Naive thymus-derived CD8-positive, alpha-beta T cell (primary cell): Measurements from ENCODE around the gene FGD5. TPM values are rescaled to one million over a fixed set of nuclear protein-coding genes. Genes with fewer than 3 reads are reported as not detected.
"Not testable (repeated sequence)": the region's sequence is repeated elsewhere in the genome, so short reads cannot be mapped to it uniquely, and the experiment has no call there.

ENCODE experiments used
- ATAC-seq, 2 donors: fragments of 150-1000 bp; cut with Tn5 transposase in 1 of 2; sonication (Bioruptor Pico), chemical (Tn5 transposase) in 1 of 2; 1 replicate in 1 of 2; 2 replicates in 1 of 2; pipeline ENCODE4 v1.10.0; 2021; ENCODE audit warnings: mild to moderate bottlenecking in 2 of 2, moderate library complexity in 2 of 2
- POLR2A ChIA-PET: fragments of 350-600 bp; sonication (Branson Sonifier 250); formaldehyde crosslinking; loops from one replicate; lab custom pipeline; 2021; ENCODE audit warnings: antibody characterized with exemption; lab: Charles Lee
- DNase-seq, 10 donors: peaks; one replicate each; pipeline versions ENCODE4 v3.0.0 to v3.0.0-alpha.2; 2020 to 2022
- H3K27ac Mint-ChIP-seq, 10 donors: one replicate each; pipeline ENCODE4 v1.8.0; 2020 to 2022; ENCODE audit warnings: mild to moderate bottlenecking in 10 of 10, mixed read lengths in 10 of 10, moderate library complexity in 4 of 10, inconsistent platforms in 1 of 10
- H3K27me3 Mint-ChIP-seq, 5 donors: one replicate each; pipeline ENCODE4 v1.8.0; 2021 to 2022; ENCODE audit warnings: mixed read lengths in 5 of 5
- H3K36me3 Mint-ChIP-seq, 3 donors: one replicate each; pipeline ENCODE4 v1.8.0; 2020 to 2022; ENCODE audit warnings: mixed read lengths in 3 of 3, mild to moderate bottlenecking in 2 of 3, inconsistent platforms in 1 of 3
- H3K4me1 Mint-ChIP-seq, 4 donors: one replicate each; pipeline ENCODE4 v1.8.0; 2021 to 2022; ENCODE audit warnings: mixed read lengths in 4 of 4
- H3K4me3 Mint-ChIP-seq, 10 donors: one replicate each; pipeline ENCODE4 v1.8.0; 2020 to 2022; ENCODE audit warnings: mild to moderate bottlenecking in 10 of 10, mixed read lengths in 10 of 10, moderate library complexity in 6 of 10, inconsistent platforms in 1 of 10
- H3K9me3 Mint-ChIP-seq, 9 donors: one replicate each; pipeline ENCODE4 v1.8.0; 2020 to 2022; ENCODE audit warnings: mixed read lengths in 9 of 9, mild to moderate bottlenecking in 3 of 9, inconsistent platforms in 1 of 9, moderate library complexity in 1 of 9
- polyA plus RNA-seq, 3 donors: library from polyadenylated mRNA; unstranded; fragments of 300-500 nt; fragmentation: Illumina TruSeq; gene quantifications; one replicate each; pipeline ENCODE4 v1.2.3, GENCODE V29; 2021
- total RNA-seq, 8 experiments: library from RNA in 2 of 8; stranded (reverse) in 2 of 8; gene quantifications; one replicate each; pipeline ENCODE4 v1.2.3 and lab custom pipeline; 2021 to 2026

FGD5 gene
- total and polyA plus RNA-seq, 5 experiments from 2014 or later = 0.05 TPM; not detected in 4

GRCh38 chr3:14803981-14804834, 14.6 kb upstream of the FGD5 start:
- Mint-ChIP-seq H3K4me3 (no peak overlapping the region), H3K4me1 (peaks cover 7 to 23% (median 11%) of the 10 kb centered on the region in 4 donors), H3K27me3 (peaks cover 11 to 40% (median 24%) of the 10 kb centered on the region in 5 donors), H3K36me3 (no peaks in the 10 kb centered on the region), H3K27ac (peak overlapping the region in 2 of 10 donors; percentile 45 to 56), H3K9me3 (peaks cover 0 to 2% (median 0%) of the 10 kb centered on the region in 9 donors)
- DNase-seq = no peak
- POLR2A ChIA-PET = no interaction called here
- ATAC-seq = peak in 1 of 2 donors; percentile 23

- ATAC-seq = no peak
- POLR2A ChIA-PET = no interaction called here
- H3K36me3 Mint-ChIP-seq = no peaks in the 10 kb centered on the region
- peaks cover 0 to 2% (median 0%) of the 10 kb centered on the region in 9 donors for H3K9me3 Mint-ChIP-seq
- peaks cover 16 to 49% (median 28%) of the 10 kb centered on the region in 5 donors for H3K27me3 Mint-ChIP-seq
- peak overlapping the region in 3 of 10 donors; percentile 1 to 45 (median 23) for H3K27ac Mint-ChIP-seq
- no peak overlapping the region for H3K4me3 Mint-ChIP-seq
- DNase-seq = no peak
- H3K4me1 Mint-ChIP-seq = peaks cover 7 to 23% (median 11%) of the 10 kb centered on the region in 4 donors
Measured at GRCh38 chr3:14804835-14805780, 13.7 kb upstream of the FGD5 start.

GRCh38 chr3:14805961-14806537, 12.7 kb upstream of the FGD5 start:
- H3K27me3 Mint-ChIP-seq = peaks cover 17 to 52% (median 30%) of the 10 kb centered on the region in 5 donors
- H3K36me3 Mint-ChIP-seq = no peaks in the 10 kb centered on the region
- no peaks in the 10 kb centered on the region for H3K9me3 Mint-ChIP-seq
- no peak for DNase-seq
- no peak overlapping the region for H3K4me3 Mint-ChIP-seq
- peaks cover 8 to 25% (median 12%) of the 10 kb centered on the region in 4 donors for H3K4me1 Mint-ChIP-seq
- ATAC-seq = no peak
- POLR2A ChIA-PET = no interaction called here
- H3K27ac Mint-ChIP-seq = no peak overlapping the region

GRCh38 chr3:14806641-14807263, 12.0 kb upstream of the FGD5 start:
- Mint-ChIP-seq H3K27me3 (peaks cover 21 to 59% (median 37%) of the 10 kb centered on the region in 5 donors), H3K36me3 (no peaks in the 10 kb centered on the region), H3K9me3 (no peaks in the 10 kb centered on the region), H3K27ac (no peak overlapping the region), H3K4me1 (peaks cover 12 to 30% (median 17%) of the 10 kb centered on the region in 4 donors), H3K4me3 (no peak overlapping the region)
- POLR2A ChIA-PET = no interaction called here
- DNase-seq (no peak), ATAC-seq (no peak)

- Mint-ChIP-seq H3K4me1 (peaks cover 12 to 28% (median 17%) of the 10 kb centered on the region in 4 donors), H3K4me3 (no peak overlapping the region), H3K27ac (no peak overlapping the region), H3K9me3 (no peaks in the 10 kb centered on the region), H3K36me3 (no peaks in the 10 kb centered on the region), H3K27me3 (peaks cover 27 to 72% (median 49%) of the 10 kb centered on the region in 5 donors)
- DNase-seq (no peak), ATAC-seq (no peak)
- POLR2A ChIA-PET = no interaction called here
Measured at GRCh38 chr3:14808025-14808424, 10.7 kb upstream of the FGD5 start.

- Mint-ChIP-seq H3K36me3 (no peaks in the 10 kb centered on the region), H3K27me3 (peaks cover 33 to 79% (median 52%) of the 10 kb centered on the region in 5 donors), H3K27ac (peak overlapping the region in 1 of 10 donors; percentile 36), H3K4me1 (peaks cover 11 to 23% (median 14%) of the 10 kb centered on the region in 4 donors), H3K9me3 (no peaks in the 10 kb centered on the region), H3K4me3 (peak overlapping the region in 1 of 10 donors; percentile 11)
- POLR2A ChIA-PET = no interaction called here
- DNase-seq (no peak), ATAC-seq (no peak)
Measured at GRCh38 chr3:14808502-14809266, 10.1 kb upstream of the FGD5 start.

GRCh38 chr3:14809611-14810010, 9.2 kb upstream of the FGD5 start:
- H3K27ac Mint-ChIP-seq, H3K36me3 Mint-ChIP-seq, H3K9me3 Mint-ChIP-seq, ATAC-seq, DNase-seq, POLR2A ChIA-PET: not testable (repeated sequence)
- H3K27me3 Mint-ChIP-seq = peaks cover 36 to 84% (median 56%) of the 10 kb centered on the region in 5 donors
- H3K4me3 Mint-ChIP-seq = peak overlapping the region in 1 of 10 donors; percentile 11
- peaks cover 7 to 15% (median 11%) of the 10 kb centered on the region in 4 donors for H3K4me1 Mint-ChIP-seq

- Mint-ChIP-seq H3K4me1 (peaks cover 5 to 10% (median 8%) of the 10 kb centered on the region in 4 donors), H3K36me3 (no peaks in the 10 kb centered on the region), H3K27ac (no peak overlapping the region), H3K9me3 (no peaks in the 10 kb centered on the region), H3K4me3 (peak overlapping the region in 3 of 10 donors; percentile 11 to 28 (median 27)), H3K27me3 (peaks cover 37 to 84% (median 59%) of the 10 kb centered on the region in 5 donors)
- DNase-seq (no peak), ATAC-seq (no peak)
- POLR2A ChIA-PET = no interaction called here
Measured at GRCh38 chr3:14810070-14810791, 8.5 kb upstream of the FGD5 start.

GRCh38 chr3:14810801-14811661, 7.7 kb upstream of the FGD5 start:
- DNase-seq = no peak
- no peak for ATAC-seq
- H3K9me3 Mint-ChIP-seq = no peaks in the 10 kb centered on the region
- no peak overlapping the region for H3K27ac Mint-ChIP-seq
- no peaks in the 10 kb centered on the region for H3K36me3 Mint-ChIP-seq
- POLR2A ChIA-PET = no interaction called here
- peak overlapping the region in 7 of 10 donors; percentile 19 to 70 (median 59) for H3K4me3 Mint-ChIP-seq
- H3K4me1 Mint-ChIP-seq = peaks cover 5 to 10% (median 6%) of the 10 kb centered on the region in 4 donors
- H3K27me3 Mint-ChIP-seq = peaks cover 36 to 84% (median 61%) of the 10 kb centered on the region in 5 donors

GRCh38 chr3:14811684-14812083, 7.1 kb upstream of the FGD5 start:
- Mint-ChIP-seq H3K27ac (no peak overlapping the region), H3K4me3 (peak overlapping the region in 4 of 10 donors; percentile 49 to 70 (median 66)), H3K4me1 (peaks cover 5 to 9% (median 6%) of the 10 kb centered on the region in 4 donors), H3K27me3 (peaks cover 36 to 80% (median 58%) of the 10 kb centered on the region in 5 donors), H3K9me3 (no peaks in the 10 kb centered on the region), H3K36me3 (no peaks in the 10 kb centered on the region)
- no peak for ATAC-seq
- no peak for DNase-seq
- POLR2A ChIA-PET = no interaction called here
